ENCODE data around the gene SPACA4. TPM values are rescaled to one million over a fixed set of nuclear protein-coding genes. Genes with fewer than 3 reads are reported as not detected.
A peak's percentile ranks its signal among the peaks of the same experiment; 100 is the strongest.

The SPACA4 gene
- total and polyA plus RNA-seq, 10 of the 15 experiments (the other 5 are each of a cell fraction or from before 2014, with no cell fraction given) = not detected

- no TSS peak for BruUV-seq (replicated peaks)
- H3K27me3 ChIP-seq (replicated peaks in 1 of 2; ENCODE audit: control insufficient read depth in 2 of 2, insufficient read depth in 2 of 2, low read length in 1 of 2) = no peaks in the 10 kb centered on the region
- peak overlapping the region; percentile 79 for H3K27ac ChIP-seq (ENCODE audit: control insufficient read depth, insufficient read depth)
- ATAC-seq (no peak), FAIRE-seq (no peak), DNase-seq (ENCODE audit: low read depth, low spot score) (no peak)
- in situ Hi-C loops (cut with MboI) = loop anchor here (25.0 kb wide), 1 partner anchor 1253 kb away; the partner anchor contains the start of genes AKT1S1, IL4I1 and TBC1D17
- peaks cover 28% of the 10 kb centered on the region for H3K4me1 ChIP-seq (ENCODE audit: control insufficient read depth, insufficient read depth, low read length)
- peaks cover 4 to 5% of the 10 kb centered on the region in 2 experiments; a peak in 3 of 4 replicates for H3K36me3 ChIP-seq (ENCODE audit: control insufficient read depth in 2 of 2, insufficient read depth in 2 of 2, low read length in 1 of 2)
- H3K4me2 ChIP-seq (ENCODE audit: control insufficient read depth, insufficient read depth) = peak overlapping the region; percentile 92
- peak overlapping the region; percentile 66 for H3K9ac ChIP-seq (ENCODE audit: control insufficient read depth, insufficient read depth, low read length)
- intact Hi-C loops (cut with micrococcal nuclease; ENCODE audit: unreplicated experiment) = loop anchor here (10.0 kb wide), 1 partner anchor 331 kb away; the partner anchor contains the start of gene FTL
- SMC1A ChIA-PET (ENCODE audit: uncharacterized antibody, unreplicated experiment) = interaction anchor here (0.9 to 2.8 kb wide), 7 partner anchors 9 to 50 kb away, joined by 3 to 22 read pairs (median 3); partner anchors contain the start of genes RPL18 and SPHK2
- H3K79me2 ChIP-seq (ENCODE audit: control insufficient read depth, insufficient read depth, low read length) = peaks cover 5% of the 10 kb centered on the region
- TF ChIP-seq RUNX3 (IDR thresholded peaks at IDR 0.05; ENCODE audit: low read length) = 0 out of 2 replicates have a peak, but pooled peaks have one; percentile 1
- no peak for TF ChIP-seq ZBTB4 (CRISPR knock-in tag; IDR thresholded peaks at IDR 0.05)
- TF ChIP-seq TCF12 (IDR thresholded peaks at IDR 0.05; ENCODE audit: low read depth, low read length) = no peak
- no peak for TF ChIP-seq FOXK2 (IDR thresholded peaks at IDR 0.05)
- TF ChIP-seq HDAC2 (IDR thresholded peaks at IDR 0.05) = no peak
- no peaks in the 10 kb centered on the region for H4K20me1 ChIP-seq (ENCODE audit: control insufficient read depth, insufficient read depth)
- RAD21 ChIA-PET (ENCODE audit: unreplicated experiment) = interaction anchor here (1.1 to 3.4 kb wide), 7 partner anchors 10 to 50 kb away, joined by 3 to 16 read pairs (median 9); partner anchors contain the start of genes CA11, RPL18 and SPHK2
- 35% methylated on average over 7 of the region's 7 CpGs for WGBS (ENCODE audit: insufficient coverage, insufficient replicate concordance, low lambda C conversion rate, missing lambda C conversion rate)
- H2AFZ ChIP-seq (ENCODE audit: control insufficient read depth, low read depth, low read length) = peak overlapping the region; percentile 81
- CTCF ChIA-PET = interaction anchor here (1.1 to 2.3 kb wide), 5 partner anchors 11 to 49 kb away, joined by 3 to 10 read pairs (median 9); partner anchors contain the start of gene CA11
- POLR2A ChIA-PET = interaction anchor here (0.5 to 3.3 kb wide), 9 partner anchors 12 to 360 kb away, joined by 3 to 62 read pairs (median 4); partner anchors contain the start of genes CA11, RPL18, RUVBL2 and SPHK2
- H3K9me3 ChIP-seq (replicated peaks; ENCODE audit: control insufficient read depth, insufficient read depth, low read length) = no peaks in the 10 kb centered on the region
- peak overlapping the region; percentile 66 for H3K4me3 ChIP-seq
These were observed 27.4 kb downstream of the SPACA4 start for GRCh38 chr19:48634036-48634342.

All from GM12878 (cell line).